GM21737 (cell line): Measurements from ENCODE around the gene TMPRSS13.

Experiments used
- ATAC-seq: cut with Tn5 transposase; IDR thresholded peaks from one replicate; pipeline ENCODE4 v1.9.1; 2021; ENCODE audit warnings: mild to moderate bottlenecking, moderate library complexity; ENCODE audit not compliant: unreplicated experiment

The TMPRSS13 gene

GRCh38 chr11:117859488-117860112 is 69.6 kb downstream of the TMPRSS13 start:
- no peak for ATAC-seq

GRCh38 chr11:117859061-117859460 is 70.1 kb downstream of the TMPRSS13 start:
- ATAC-seq: no peak

GRCh38 chr11:117857734-117858414 is 71.3 kb downstream of the TMPRSS13 start:
- no peak for ATAC-seq

- no peak for ATAC-seq
Observed at GRCh38 chr11:117855912-117856651, 73.1 kb downstream of the TMPRSS13 start.

- no peak for ATAC-seq
Observed at GRCh38 chr11:117855186-117855845, 73.9 kb downstream of the TMPRSS13 start.

- ATAC-seq: no peak
Observed at GRCh38 chr11:117852309-117852708, 76.9 kb downstream of the TMPRSS13 start.

- no peak for ATAC-seq
Observed at GRCh38 chr11:117851852-117852251, 77.3 kb downstream of the TMPRSS13 start.

- no peak for ATAC-seq
Observed at GRCh38 chr11:117851106-117851505, 78.1 kb downstream of the TMPRSS13 start.
